Stimulated activated CD8-positive, alpha-beta memory T cell treated with anti-CD3 and anti-CD28 coated beads, Interleukin-15, amount 100 ng/mL, for 4 hours (primary cell): ENCODE data around the gene SSR3.

Source experiments
- DNase-seq, 2 donors: peaks; one replicate each; pipeline ENCODE4 v3.0.0-alpha.2; 2020; ENCODE audit warnings: low read depth in 2 of 2

Gene SSR3

DNA sequence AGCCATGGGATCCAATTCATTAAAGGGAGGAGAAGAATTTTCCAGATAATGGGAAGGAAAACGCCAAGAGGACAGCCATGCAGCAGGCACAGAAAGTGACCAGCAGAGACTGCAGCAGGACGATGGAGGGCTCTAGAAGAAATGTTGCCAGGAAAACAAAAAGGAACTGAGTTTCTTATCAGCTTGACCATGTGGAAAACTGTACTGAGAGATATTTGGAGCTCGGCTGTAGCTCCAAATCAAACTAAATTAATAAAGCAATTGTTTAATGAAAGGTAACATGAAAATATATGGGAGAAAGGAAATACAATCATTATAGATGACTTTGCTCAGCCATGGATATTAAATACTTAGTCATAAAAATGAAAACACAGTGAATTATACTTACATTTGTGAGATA lies 63.7 kb downstream of the SSR3 start:
- DNase-seq, result no peak
